ENCODE results near the gene CAND2.
"Not testable (repeated sequence)": the region's sequence is repeated elsewhere in the genome, so short reads cannot be mapped to it uniquely, and the experiment has no call there.

The CAND2 gene

GRCh38 chr3:12833222-12834161, 37.0 kb downstream of the CAND2 start:
- DNase-seq = no peak

- DNase-seq = no peak
Measured at GRCh38 chr3:12835052-12835665, 38.7 kb downstream of the CAND2 start.

GRCh38 chr3:12837295-12837986, 41.0 kb downstream of the CAND2 start:
- DNase-seq = no peak

GRCh38 chr3:12838179-12838965, 41.9 kb downstream of the CAND2 start:
- no peak for DNase-seq

- no peak for DNase-seq
Measured at GRCh38 chr3:12839156-12839946, 42.9 kb downstream of the CAND2 start.

GRCh38 chr3:12840148-12840547, 43.7 kb downstream of the CAND2 start:
- not testable (repeated sequence) for DNase-seq

GRCh38 chr3:12840591-12841148, 44.2 kb downstream of the CAND2 start:
- DNase-seq = no peak

GRCh38 chr3:12841149-12841969, 44.9 kb downstream of the CAND2 start, which contains the start of gene RPL32:
TSS of gene RPL32 (minus strand) at chr3:12841565. CDS start at chr3:12840237, 1,328 bp downstream.
- peak; percentile 99 for DNase-seq

- DNase-seq = no peak
Measured at GRCh38 chr3:12841970-12842328, 45.5 kb downstream of the CAND2 start.

- no peak for DNase-seq
Measured at GRCh38 chr3:12842469-12842868, 46.0 kb downstream of the CAND2 start.

- no peak for DNase-seq
Measured at GRCh38 chr3:12845811-12846210, 49.3 kb downstream of the CAND2 start.

- no peak for DNase-seq
Measured at GRCh38 chr3:12852201-12852600, 55.7 kb downstream of the CAND2 start.

GRCh38 chr3:12853847-12854246, 57.4 kb downstream of the CAND2 start:
- not testable (repeated sequence) for DNase-seq

- no peak for DNase-seq
Measured at GRCh38 chr3:12854565-12854964, 58.1 kb downstream of the CAND2 start.

- DNase-seq = no peak
Measured at GRCh38 chr3:12856626-12857025, 60.1 kb downstream of the CAND2 start.

- DNase-seq = no peak
Measured at GRCh38 chr3:12859840-12860239, 63.4 kb downstream of the CAND2 start.

- DNase-seq = no peak
Measured at GRCh38 chr3:12861611-12862010, 65.1 kb downstream of the CAND2 start.

GRCh38 chr3:12862387-12862786, 65.9 kb downstream of the CAND2 start:
- DNase-seq = no peak

- no peak for DNase-seq
Measured at GRCh38 chr3:12865271-12865670, 68.8 kb downstream of the CAND2 start.

GRCh38 chr3:12866836-12867235, 70.4 kb downstream of the CAND2 start:
- DNase-seq = no peak

Data from retina (tissue), 1 donor.